Measurements from ENCODE around the gene SERPINB5.

GRCh38 chr18:63438181-63438580 lies 38.6 kb upstream of the SERPINB5 start:
- no peak for TF ChIP-seq CTCF (IDR thresholded peaks at IDR 0.05)
- no peak for TF ChIP-seq EP300 (IDR thresholded peaks at IDR 0.05)

All from ovary (tissue), 3 donors.